Activated CD8-positive, alpha-beta T cell treated with anti-CD3 and anti-CD28 coated beads for 36 hours (primary cell): Measurements from ENCODE around the gene ABHD16A. TPM values are rescaled to one million over a fixed set of nuclear protein-coding genes. Genes with fewer than 3 reads are reported as not detected.

Experiments
- ATAC-seq: fragments of 200-7000 bp; cut with Tn5 transposase; one replicate; pipeline ENCODE4 v1.10.0; 2021; ENCODE audit warnings: mild to moderate bottlenecking, moderate library complexity
- CTCF ChIA-PET: fragments of 350-600 bp; sonication (Branson Sonifier 250); formaldehyde crosslinking; loops from one replicate; lab custom pipeline; 2021; ENCODE audit warnings: antibody characterized with exemption; lab: Charles Lee
- POLR2A ChIA-PET: fragments of 350-600 bp; sonication (Branson Sonifier 250); formaldehyde crosslinking; loops from one replicate; lab custom pipeline; 2021; ENCODE audit warnings: antibody characterized with exemption; lab: Charles Lee
- DNase-seq: peaks from one replicate; pipeline ENCODE4 v3.0.0-alpha.2; 2020
- H3K27ac Mint-ChIP-seq: one replicate; pipeline ENCODE4 v1.8.0; 2021; ENCODE audit warnings: mild to moderate bottlenecking, mixed read lengths
- H3K27me3 Mint-ChIP-seq: one replicate; pipeline ENCODE4 v1.8.0; 2021; ENCODE audit warnings: mixed read lengths
- H3K36me3 Mint-ChIP-seq: one replicate; pipeline ENCODE4 v1.8.0; 2021; ENCODE audit warnings: low read depth, mixed read lengths
- H3K4me1 Mint-ChIP-seq: one replicate; pipeline ENCODE4 v1.8.0; 2021; ENCODE audit warnings: low read depth, mixed read lengths
- H3K4me3 Mint-ChIP-seq: one replicate; pipeline ENCODE4 v1.8.0; 2021; ENCODE audit warnings: mild to moderate bottlenecking, moderate library complexity, mixed read lengths
- H3K9me3 Mint-ChIP-seq: one replicate; pipeline ENCODE4 v1.8.0; 2021; ENCODE audit warnings: mixed read lengths
- intact Hi-C: fragments of 100-400 bp; cut with micrococcal nuclease; formaldehyde crosslinking; loops from one replicate; pipeline ENCODE4 v1.10.0; 2022
- total RNA-seq, 2 experiments: library from RNA; stranded (reverse); gene quantifications; one replicate each; pipeline ENCODE4 v1.2.3, GENCODE V29; 2021
- TF ChIP-seq, protein P1 (sequence below): fragments of 200-600 bp; IDR thresholded peaks from one replicate; pipeline ENCODE4 v1.8.0; 2022; ENCODE audit warnings: antibody characterized with exemption, mild to moderate bottlenecking

ABHD16A gene
- total RNA-seq, 2 experiments from 2014 or later = 23.7 to 24.3 TPM

DNA sequence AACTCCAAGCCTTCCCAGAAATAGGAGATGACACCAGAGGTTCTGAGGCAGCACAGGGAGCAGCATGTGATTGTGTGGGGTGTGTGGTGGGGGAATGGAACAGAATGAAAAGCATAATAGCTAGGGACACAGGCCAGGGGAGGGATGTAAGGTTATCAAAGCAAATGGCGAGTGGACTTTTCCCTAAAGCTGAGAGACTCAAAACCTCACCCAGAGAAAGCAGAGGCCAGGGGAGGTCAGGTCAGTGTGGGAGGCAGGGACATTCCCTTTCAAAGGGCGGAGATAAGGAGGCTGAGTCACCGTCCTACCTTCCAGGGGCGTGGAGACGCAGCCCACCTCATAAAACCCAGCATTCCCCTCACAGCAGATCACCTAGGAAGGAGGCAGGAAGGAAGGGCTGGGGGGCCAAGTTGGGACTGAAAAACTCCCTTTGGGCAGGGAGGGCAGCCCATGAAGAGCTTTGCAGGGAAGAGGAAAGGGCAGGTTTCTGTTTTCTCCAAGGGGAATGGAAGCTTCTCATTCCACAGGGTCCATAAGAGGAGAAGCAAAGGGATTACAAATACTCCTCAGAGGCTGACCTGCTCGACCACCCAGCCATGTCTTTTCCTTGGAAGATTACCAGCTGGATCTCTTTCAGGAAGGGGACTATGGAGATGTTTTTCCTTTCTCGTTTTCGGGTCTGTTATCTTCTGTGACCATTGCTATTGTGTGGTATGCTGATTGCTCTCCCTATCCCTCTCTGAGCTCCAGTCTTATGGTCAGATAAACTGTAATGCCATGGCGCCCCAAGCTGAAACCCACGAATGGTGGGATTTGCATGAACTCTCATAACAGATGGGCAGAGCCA, 12.7 kb downstream of the ABHD16A start:
- Mint-ChIP-seq H3K36me3 (peaks cover 17% of the 10 kb centered on the region), H3K27ac (peak overlapping the region; percentile 40), H3K27me3 (no peaks in the 10 kb centered on the region), H3K4me1 (peaks cover 5% of the 10 kb centered on the region), H3K4me3 (no peak overlapping the region), H3K9me3 (no peaks in the 10 kb centered on the region)
- TF ChIP-seq, protein P1, sequence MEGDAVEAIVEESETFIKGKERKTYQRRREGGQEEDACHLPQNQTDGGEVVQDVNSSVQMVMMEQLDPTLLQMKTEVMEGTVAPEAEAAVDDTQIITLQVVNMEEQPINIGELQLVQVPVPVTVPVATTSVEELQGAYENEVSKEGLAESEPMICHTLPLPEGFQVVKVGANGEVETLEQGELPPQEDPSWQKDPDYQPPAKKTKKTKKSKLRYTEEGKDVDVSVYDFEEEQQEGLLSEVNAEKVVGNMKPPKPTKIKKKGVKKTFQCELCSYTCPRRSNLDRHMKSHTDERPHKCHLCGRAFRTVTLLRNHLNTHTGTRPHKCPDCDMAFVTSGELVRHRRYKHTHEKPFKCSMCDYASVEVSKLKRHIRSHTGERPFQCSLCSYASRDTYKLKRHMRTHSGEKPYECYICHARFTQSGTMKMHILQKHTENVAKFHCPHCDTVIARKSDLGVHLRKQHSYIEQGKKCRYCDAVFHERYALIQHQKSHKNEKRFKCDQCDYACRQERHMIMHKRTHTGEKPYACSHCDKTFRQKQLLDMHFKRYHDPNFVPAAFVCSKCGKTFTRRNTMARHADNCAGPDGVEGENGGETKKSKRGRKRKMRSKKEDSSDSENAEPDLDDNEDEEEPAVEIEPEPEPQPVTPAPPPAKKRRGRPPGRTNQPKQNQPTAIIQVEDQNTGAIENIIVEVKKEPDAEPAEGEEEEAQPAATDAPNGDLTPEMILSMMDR = no peak
- DNase-seq (no peak), ATAC-seq (no peak)
- CTCF ChIA-PET = interaction anchor here (0.7 to 2.3 kb wide), 12 partner anchors 9 to 146 kb away, joined by 3 to 9 read pairs (median 4); partner anchors contain the start of genes LY6G5C and LY6G6F
- POLR2A ChIA-PET = interaction anchor here (0.7 to 1.2 kb wide), 4 partner anchors 17 to 21 kb away, joined by 3 to 5 read pairs (median 3); no protein-coding TSS in a partner anchor
- intact Hi-C loops = no loop called here

DNA sequence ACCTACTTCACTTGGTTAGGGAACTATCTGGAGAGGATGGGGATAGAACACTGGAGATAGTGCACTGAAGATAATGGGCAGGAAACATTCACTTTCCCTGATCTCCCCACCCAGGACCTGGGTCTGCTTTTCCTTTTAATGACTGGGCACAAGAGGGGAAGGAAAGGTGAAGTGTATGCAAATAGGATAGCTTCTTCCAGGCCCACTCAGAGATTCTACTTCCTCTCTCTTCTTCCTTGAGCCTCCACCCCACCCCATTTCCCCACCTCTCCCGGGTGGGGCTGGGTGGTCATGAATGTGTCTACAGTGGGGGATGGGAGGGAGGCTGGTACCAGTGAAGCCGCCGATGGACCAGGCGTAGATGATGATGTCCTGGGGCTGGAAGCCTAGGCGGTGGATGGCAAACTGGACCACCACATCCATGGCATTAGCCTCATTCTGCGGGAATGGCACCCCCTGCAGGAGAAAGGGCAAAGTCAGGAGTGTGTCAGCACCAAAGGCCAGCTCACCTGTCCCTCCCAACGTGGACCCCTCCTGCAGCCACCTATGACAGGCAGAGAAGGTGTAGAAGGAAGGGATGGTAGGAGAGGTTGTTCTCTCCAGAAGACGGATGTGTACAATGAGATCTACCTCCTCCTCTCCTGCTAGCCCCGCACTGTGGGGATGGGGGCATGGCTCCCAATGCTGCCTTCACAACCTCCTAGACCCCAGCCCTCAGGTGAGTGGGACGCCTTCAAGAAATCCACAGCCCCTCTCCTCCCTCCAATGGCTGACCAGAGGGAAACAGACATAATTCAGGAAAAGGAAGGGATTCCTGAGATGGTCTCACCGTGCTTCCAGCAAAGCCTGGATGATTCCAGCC, 13.6 kb downstream of the ABHD16A start:
- intact Hi-C loops = no loop called here
- ChIA-PET CTCF (interaction anchor here (0.7 to 2.3 kb wide), 12 partner anchors 9 to 145 kb away, joined by 3 to 9 read pairs (median 4); partner anchors contain the start of genes C6orf47 and LY6G6F), POLR2A (no interaction called here)
- Mint-ChIP-seq H3K27ac (peak overlapping the region; percentile 40), H3K4me3 (no peak overlapping the region), H3K9me3 (no peaks in the 10 kb centered on the region), H3K4me1 (peaks cover 5% of the 10 kb centered on the region), H3K27me3 (no peaks in the 10 kb centered on the region), H3K36me3 (peaks cover 17% of the 10 kb centered on the region)
- peak; percentile 42 for ATAC-seq
- peak; percentile 28 for DNase-seq
- TF ChIP-seq, protein P1 = no peak

DNA sequence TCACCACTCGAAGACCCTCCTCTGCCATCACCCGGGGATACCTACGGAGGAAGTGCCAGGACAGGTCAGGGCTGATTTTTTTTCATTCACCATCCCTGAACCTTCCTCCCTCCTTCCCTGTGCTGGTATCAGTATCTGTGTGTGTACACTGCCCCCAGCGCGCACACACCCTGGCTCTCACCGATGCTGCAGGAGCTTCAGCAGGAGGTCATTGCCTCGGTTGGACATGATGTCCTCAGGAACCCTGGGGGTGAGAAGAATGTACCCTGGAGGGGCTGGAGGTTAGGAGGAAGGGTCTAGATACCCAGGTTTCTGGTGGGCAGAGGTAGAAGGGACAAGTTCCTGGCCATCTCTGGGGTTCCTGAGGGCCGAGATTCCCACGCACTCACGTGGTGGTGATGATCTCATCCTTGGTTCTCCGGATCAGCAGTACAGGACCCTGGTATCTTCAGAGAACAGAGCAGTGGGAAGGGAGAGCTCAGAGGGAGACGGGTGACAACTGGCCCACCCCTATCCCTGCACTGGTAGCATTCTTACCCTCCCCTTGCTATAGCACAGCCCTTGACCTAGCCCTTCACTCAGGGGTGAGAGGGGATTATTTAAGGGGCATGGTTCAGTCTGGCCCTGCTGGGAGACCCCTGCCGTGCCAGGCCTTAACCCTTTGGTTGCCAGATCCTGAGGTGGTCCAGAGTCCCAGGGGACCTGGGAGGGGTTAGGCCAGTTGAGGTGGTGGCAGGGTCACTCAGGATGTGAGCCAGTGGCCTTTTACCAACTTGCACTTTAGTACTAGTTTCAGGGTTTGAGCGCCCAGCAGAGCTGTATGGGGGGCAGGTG, 15.0 kb downstream of the ABHD16A start:
- CTCF ChIA-PET = interaction anchor here (0.8 to 1.5 kb wide), 3 partner anchors 27 to 82 kb away, joined by 3 to 4 read pairs (median 3); partner anchors contain the start of gene C6orf47
- ATAC-seq (no peak), DNase-seq (no peak)
- POLR2A ChIA-PET = interaction anchor here (0.8 to 1.3 kb wide), 3 partner anchors 10 to 51 kb away, joined by 3 to 4 read pairs (median 3); partner anchors contain the start of genes BAG6 and MSH5
- H3K4me3 Mint-ChIP-seq = no peak overlapping the region
- peaks cover 14% of the 10 kb centered on the region for H3K36me3 Mint-ChIP-seq
- H3K4me1 Mint-ChIP-seq = peaks cover 5% of the 10 kb centered on the region
- TF ChIP-seq, protein P1 = no peak
- H3K27me3 Mint-ChIP-seq = no peaks in the 10 kb centered on the region
- H3K27ac Mint-ChIP-seq = no peak overlapping the region
- intact Hi-C loops = no loop called here
- no peaks in the 10 kb centered on the region for H3K9me3 Mint-ChIP-seq

DNA sequence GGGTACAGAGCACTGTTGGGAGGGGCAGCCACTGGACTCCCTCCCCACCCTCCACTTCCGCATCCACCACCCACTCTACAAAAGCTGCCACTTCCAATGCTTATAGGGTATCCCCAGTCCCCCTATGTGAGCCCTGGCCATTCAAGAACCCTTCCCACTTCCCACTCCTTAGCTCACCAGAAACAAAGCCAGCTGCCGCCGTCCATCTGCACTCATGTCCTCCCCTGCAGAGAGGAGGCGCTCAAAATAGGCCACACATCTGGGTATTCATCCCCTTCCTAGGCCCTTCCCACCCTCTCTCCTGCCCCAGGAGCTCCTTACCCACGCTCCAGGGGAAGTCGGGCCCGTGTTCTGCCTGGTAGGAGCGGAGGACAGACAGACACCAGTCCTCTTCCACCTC, 15.8 kb downstream of the ABHD16A start:
- H3K9me3 Mint-ChIP-seq = no peaks in the 10 kb centered on the region
- peaks cover 5% of the 10 kb centered on the region for H3K4me1 Mint-ChIP-seq
- ATAC-seq (no peak), DNase-seq (no peak)
- CTCF ChIA-PET = interaction anchor here (1.4 kb wide), 1 partner anchor 35 kb away, joined by 3 read pairs; no protein-coding TSS in a partner anchor
- intact Hi-C loops = no loop called here
- POLR2A ChIA-PET = interaction anchor here (0.8 to 1.5 kb wide), 4 partner anchors 18 to 52 kb away, joined by 3 to 4 read pairs (median 3); partner anchors contain the start of genes BAG6, LY6G5B, MPIG6B and MSH5
- no peak overlapping the region for H3K27ac Mint-ChIP-seq
- TF ChIP-seq, protein P1 = no peak
- H3K36me3 Mint-ChIP-seq = peaks cover 10% of the 10 kb centered on the region
- no peak overlapping the region for H3K4me3 Mint-ChIP-seq
- H3K27me3 Mint-ChIP-seq = no peaks in the 10 kb centered on the region
